Measurements from ENCODE around the gene MYBPC2. TPM values are rescaled to one million over a fixed set of nuclear protein-coding genes. Genes with fewer than 3 reads are reported as not detected.
A peak's percentile ranks its signal among the peaks of the same experiment; 100 is the strongest.

The MYBPC2 gene
- total RNA-seq, 1 donor from 2014 or later, result not detected

DNA sequence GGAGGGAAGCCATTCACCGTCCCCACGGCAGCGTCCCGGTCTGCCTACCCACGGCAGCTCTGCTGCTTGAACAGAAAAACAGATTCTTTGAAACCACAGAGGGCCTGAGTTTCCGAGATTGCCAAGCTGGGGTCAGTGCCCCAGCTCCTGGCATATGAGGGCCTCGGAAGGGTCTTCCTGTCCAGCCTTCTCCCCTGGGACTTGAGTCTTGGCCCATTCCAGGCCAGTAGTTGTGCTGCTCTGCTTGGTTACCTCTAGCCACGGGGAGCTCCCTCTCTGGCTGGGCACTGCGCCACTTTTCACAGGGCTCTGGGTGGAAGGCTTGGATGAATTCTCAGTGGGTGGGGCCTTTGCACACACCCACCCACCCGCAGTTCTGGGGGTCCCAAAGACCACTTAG is 22.6 kb upstream of the MYBPC2 start:
- DNase-seq, result no peak

DNA sequence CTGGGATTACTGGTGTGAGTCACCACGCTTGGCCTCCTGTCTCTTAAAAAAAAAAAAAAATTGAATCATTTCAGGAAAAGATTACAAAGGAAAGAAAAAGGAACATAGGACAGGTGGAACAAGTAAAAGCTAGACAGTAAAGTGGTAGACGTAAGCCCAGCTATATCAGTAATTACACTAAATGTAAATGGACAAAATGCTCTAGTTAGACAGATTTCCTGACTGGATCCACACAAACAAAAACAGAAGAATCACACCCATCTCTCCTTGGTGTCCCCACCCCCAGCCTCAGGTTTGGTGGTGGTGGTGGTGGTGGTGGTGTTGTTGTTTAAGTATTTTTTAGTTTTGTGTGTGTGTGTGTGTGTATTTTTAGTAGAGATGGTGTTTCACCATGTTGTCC is 20.3 kb upstream of the MYBPC2 start:
- no peak for DNase-seq

DNA sequence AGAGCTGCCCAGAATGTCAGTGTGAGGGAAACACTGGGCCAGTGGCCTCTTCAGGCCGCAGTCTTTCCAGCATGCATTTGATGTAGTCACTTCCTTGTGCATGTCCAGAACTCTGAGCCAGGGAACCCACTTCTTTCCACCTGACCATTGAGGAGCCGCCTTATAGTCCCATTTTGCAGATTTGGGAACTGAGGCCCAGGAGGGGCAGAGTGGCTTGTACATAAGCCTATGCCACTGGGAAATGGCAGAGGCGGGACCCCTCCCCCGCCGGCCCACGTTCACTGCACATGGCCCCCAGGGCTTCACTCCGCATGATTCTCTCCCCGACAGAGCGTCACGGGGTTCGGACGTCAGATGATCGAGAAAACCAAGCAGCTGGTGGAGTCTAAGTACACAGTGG is 19.6 kb upstream of the MYBPC2 start:
- DNase-seq, result no peak

DNA sequence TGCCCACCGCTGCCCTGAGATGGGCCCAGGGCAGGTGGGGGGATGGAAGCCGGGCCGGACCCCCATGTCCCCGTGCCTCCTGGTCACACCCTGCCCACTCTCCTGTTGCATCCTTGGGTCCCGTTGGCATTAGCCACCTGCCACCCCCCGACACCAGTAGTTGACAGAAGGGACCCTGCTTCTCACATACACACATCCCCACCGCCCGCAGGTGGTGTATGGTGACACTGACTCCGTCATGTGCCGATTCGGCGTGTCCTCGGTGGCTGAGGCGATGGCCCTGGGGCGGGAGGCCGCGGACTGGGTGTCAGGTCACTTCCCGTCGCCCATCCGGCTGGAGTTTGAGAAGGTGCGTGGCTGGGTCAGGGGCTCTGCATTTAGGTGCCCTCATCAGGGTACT is 19.2 kb upstream of the MYBPC2 start:
- no peak for DNase-seq

DNA sequence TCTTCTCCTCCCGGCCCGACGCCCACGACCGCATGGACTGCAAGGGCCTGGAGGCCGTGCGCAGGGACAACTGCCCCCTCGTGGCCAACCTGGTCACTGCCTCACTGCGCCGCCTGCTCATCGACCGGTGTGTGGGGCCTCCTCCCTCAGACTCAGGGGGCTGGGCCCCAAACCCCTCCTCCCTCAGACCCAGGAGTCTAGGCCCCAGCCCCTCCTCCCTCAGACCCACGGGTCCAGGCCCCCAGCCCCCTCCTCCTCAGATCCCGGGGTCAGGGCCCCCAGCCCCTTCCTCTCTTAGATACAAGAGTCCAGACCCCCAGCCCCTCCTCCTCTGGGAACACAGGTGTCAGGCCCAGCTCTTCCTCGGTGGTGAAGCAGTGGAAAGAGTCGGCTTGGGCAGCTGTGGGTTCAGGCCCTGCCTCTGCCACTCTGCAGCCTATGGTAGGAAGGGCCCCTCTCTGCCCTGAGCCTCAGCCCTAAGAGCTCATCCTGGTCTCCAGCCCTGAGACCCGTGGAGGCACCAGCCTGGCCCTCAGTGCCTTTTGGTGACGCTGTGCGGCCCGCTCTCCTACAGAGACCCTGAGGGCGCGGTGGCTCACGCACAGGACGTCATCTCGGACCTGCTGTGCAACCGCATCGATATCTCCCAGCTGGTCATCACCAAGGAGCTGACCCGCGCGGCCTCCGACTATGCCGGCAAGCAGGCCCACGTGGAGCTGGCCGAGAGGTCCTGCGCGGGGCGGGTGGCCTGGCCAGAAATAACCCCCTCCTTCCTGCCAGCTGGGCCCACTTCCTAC is 17.6 kb upstream of the MYBPC2 start:
- DNase-seq, result no peak

DNA sequence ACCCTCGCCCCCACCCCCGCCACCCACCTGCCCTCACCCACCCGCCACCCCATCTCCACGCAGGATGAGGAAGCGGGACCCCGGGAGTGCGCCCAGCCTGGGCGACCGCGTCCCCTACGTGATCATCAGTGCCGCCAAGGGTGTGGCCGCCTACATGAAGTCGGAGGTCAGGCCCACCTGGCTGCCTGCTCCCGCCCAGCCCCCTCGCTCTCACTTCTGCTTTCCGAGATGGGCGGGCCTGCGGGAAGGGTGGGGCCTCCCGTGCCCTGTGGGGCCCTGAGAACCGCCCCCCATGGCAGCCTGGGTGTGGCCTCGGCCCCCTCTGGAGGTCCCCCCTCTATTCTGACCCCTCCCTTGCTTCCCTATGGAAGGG is 17.0 kb upstream of the MYBPC2 start:
- no peak for DNase-seq

DNA sequence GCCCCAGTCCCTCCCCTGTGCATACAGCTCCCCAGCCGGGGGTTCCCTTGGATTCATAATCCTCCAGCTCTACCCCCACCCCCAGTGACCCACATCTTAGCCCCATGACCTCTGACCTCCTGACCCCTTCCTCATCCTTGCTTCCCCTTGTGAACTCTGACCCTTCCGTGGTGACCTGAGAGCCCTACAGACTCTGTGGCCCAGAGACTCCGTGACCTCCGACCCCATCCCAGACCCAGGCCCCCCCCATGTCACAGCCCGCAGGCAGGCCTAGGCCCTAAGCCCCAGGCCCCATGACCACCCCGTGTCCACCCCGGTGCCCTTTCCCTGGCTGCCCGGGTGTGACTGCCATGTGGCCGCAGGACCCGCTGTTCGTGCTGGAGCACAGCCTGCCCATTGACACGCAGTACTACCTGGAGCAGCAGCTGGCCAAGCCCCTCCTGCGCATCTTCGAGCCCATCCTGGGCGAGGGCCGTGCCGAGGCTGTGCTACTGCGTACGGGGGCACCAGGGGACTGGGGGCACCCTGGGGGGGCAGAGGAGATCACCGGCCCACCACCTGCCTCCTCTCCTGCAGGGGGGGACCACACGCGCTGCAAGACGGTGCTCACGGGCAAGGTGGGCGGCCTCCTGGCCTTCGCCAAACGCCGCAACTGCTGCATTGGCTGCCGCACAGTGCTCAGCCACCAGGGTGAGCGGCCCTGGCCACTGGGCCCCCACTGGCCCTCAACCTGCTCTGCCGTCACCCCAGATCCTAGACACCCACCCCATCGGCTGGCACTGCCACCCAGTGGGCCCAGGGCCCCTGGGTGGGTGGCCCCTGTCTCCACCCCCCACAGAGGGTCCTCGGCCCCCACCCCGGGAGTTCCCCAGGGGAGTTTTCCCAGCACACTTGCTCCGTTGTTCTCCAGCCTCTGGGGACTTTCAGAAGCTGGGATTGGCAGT is 16.4 kb upstream of the MYBPC2 start:
- no peak for DNase-seq

DNA sequence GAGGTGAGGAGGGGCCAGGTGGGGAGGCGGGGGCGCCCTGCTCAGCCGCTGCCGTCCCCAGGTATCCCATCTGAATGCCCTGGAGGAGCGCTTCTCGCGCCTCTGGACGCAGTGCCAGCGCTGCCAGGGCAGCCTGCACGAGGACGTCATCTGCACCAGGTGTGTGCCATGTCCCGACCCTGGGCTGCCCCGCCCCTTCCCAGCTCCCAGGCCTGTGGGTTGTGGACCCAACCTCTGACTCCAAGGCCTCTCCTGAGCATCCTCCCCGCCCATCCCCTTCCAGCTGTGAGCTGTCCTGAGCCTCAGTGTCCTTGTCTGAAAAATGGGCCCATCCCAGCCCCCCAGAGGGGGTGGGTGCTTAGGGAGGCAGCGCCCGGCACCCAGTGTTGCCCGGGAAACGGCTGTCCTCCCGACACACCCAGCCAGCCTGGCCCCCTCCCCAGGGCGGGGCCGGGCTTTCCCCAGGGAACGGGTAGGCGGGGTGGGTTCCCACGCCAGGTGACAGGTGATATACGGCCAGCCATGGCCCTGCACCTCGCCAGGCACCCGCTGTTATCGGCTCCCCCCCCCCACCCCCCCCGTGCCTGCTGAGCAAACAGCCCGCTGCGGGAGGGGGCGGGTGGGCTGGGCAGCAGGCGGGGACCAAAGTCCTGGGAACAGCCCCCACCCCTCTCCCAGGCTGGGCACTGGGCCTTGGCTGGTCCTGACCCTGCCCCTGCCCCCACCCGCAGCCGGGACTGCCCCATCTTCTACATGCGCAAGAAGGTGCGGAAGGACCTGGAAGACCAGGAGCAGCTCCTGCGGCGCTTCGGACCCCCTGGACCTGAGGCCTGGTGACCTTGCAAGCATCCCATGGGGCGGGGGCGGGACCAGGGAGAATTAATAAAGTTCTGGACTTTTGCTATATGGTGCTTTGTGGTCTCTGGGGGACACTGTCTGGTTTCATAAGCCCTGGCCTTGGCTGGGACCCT is 15.3 kb upstream of the MYBPC2 start:
- no peak for DNase-seq

DNA sequence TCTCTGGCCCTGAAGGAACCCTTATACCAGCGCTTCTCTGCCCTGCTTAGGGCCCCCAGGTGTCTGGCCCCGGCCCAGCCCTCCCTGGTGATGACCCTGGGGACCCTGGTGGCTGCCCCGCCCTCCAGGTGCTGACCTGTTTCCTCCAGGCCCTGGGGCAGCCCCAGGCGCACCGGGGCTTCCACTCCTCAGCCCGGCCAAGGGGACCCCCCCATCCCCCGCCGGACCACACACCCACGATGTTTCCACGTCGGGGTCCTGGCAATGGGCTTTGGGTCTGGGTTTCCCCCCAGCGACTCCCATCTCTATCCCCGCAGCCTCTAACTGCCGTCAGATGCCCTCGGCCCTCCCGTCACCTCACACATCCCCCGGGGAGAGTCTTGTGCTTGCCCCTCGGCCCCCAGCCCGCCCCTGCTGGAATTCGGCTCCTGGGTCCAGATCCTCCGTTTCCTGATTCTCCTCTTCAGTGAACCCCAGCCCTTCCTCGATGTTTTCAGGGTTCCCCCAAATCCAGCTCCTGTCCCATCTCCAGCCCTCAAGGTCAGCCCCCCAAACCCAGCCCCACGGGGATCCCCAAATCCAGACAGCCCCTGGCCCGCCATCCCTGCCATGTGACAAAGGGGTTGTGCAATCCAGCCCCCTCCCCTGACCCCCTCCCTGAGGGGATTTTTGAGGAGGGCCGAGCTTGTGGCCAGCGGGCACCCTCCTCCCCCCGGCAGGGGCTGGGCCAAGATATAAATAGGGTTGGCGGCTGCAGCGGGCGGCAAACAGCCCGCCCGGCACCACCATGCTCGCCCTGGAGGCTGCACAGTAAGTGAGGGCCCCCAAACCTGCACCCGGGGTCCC is 14.3 kb upstream of the MYBPC2 start, which contains the start of gene SPIB:
Gene SPIB (plus strand): TSS at position 763 of the 846 bp plus-strand sequence. CDS start 25 bp downstream, at position 788.
- no peak for DNase-seq

DNA sequence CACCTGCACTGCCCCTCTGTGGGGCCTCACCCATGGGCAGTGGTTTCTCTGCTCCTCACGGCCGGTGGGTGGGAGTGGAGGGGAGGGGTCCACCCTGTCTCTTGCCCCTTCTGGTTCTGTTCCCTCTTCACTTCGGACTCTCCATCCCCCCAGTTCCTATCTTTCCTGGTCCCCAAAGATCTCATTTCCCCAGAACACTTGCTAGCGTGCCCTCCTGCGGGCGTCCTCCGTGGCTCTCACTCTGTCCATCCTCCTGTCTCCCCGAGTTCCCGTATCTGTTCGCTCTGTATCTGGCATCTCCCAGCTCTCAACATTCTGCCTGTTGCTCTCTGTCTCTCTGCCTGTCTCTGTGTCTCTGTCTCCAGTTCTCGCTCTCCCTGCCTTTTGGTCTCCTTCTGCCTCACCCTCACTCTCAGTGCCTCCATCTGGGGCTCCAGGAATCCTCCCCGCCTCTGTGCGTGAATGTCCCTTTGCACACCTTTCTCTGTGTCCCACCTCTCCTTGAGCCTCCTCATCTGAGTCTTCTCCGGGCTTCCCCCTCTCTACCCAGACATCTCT is 13.6 kb upstream of the MYBPC2 start:
- DNase-seq, result no peak

DNA sequence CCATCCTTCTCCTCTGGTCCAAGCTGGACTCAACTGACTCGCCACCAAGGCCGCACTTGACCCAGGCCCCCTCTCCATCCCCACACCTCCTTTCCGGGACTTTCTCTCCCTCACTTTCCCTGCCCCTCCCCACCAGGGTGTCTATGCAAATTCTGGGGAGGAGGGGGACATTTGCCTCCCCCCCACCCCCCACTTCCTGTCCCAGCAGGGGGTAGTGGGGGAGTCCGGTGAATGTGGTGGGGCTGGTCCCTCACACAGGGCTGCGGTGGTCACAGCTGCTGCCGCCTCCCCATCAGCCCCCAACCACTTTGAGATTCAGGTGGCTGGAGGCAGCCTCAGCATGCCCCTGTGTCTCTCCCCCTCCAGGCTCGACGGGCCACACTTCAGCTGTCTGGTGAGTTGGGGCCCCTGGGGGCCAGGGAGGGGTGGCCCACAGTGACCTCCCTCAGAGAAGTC is 13.1 kb upstream of the MYBPC2 start:
- DNase-seq, result no peak

DNA sequence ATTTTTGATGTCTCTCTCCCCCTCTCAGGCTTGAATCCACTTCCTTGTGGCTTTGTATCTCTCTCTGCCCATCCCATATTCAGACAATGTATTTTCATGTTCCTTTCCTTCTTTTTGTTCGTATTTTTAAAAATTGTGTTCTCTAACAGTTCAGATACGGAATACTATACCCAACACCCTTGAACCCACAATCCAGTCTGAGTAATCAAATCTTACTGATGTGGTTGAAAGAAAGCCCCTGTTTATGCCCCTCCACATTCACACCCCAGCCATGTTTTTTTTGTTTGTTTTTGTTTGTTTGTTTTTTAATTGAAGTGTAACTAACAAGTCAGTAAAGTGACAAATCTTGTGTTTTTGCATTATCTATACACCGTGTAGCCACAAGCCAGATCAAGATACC is 12.6 kb upstream of the MYBPC2 start:
- DNase-seq, result no peak

DNA sequence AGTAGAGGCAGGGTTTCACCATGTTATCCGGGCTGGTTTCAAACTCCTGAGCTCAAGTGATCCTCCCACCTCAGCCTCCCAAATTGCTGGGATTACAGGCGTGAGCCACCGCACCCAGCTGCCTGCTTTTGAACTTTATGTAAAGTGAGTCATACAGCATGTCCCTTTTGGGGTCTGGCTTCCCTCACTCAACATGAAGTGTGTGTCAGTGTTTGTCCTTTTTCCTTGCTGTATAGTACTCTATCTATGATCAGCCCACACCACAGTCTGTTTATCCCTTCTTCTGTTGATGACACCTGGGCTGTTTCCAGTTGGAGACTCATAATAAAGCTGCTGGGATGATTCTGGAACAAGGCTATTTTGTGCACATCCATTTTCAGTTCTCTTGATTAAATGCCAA is 11.9 kb upstream of the MYBPC2 start:
- no peak for DNase-seq

DNA sequence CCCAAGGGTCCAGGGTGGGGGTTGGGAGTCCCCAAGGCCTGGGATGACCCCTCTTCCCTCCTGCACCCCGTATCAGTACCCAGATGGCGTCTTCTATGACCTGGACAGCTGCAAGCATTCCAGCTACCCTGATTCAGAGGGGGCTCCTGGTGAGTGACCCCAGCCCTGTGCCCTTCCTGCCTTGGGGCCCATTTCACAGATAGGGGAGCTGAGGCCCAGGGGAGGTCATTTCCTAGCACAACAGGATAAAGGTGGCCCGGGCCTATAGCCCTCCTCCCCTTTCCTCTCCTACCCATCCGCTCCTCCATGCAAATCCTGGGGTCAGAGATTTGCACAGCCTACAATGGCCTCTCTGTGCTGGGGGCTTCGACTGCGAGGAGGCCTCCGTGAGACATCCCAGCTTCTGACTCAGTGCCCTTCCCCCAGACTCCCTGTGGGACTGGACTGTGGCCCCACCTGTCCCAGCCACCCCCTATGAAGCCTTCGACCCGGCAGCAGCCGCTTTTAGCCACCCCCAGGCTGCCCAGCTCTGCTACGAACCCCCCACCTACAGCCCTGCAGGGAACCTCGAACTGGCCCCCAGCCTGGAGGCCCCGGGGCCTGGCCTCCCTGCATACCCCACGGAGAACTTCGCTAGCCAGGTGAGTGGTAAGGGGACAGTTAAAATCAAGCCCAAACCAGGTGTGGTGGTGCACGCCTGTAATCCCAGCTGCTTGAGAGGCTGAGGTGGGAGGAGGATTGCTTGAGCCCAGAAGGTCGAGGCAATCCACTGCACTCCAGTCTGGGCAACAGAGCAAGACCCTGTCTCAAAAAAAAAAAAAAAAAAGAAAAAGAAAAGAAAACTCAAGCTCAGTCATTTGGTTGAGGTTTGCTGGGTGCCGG is 10.1 kb upstream of the MYBPC2 start:
- no peak for DNase-seq

DNA sequence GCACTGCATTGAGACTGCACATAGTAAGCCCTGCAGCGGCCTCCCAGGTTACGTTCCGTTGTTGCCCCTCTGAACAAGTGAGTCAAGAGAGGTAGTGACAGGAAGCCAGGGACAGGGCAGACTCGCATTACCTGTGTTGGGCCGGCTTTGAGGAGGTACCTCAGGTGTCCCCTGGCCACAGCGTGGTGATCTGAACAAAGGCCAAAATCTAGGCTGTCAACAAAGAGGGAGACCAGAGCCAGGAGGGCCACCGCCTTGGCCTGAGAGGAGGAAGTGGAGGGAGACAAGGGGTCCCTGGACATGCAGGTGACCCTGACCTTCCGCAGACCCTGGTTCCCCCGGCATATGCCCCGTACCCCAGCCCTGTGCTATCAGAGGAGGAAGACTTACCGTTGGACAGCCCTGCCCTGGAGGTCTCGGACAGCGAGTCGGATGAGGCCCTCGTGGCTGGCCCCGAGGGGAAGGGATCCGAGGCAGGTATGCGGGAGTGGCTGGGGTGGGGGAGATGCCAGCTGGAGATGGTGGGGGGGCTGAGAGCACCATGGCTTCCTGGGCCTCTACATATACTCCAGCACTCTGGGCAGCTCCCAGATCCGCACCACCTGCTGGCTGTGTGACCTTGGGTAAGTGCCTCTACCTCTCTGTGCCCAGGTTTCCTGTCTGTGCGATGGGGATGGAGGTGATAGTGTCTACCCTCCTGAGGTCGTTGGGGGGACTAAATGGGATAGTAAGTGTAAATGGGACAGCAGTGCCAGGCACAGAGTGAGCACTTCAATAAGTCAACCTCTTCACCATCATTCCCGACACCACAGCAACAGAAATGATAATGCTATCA is 9.2 kb upstream of the MYBPC2 start:
- no peak for DNase-seq

DNA sequence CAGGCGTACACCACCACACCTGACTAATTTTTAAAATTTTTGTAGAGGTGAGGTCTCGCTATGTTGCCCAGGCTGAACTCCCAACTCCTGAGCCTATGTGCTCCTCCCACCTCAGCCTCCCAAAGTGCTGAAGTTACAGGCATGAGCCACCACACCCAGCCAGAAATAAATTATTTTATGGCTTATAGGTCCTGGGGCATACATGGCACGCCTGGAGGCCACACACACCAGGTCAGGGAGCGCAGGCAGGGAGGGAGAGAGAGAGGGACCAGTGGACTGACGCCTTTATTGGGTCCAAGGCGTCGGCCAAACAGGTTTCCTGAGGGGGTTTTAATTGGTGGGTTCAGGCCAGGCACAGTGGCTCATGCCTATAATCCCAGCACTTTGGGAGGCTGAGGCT is 7.1 kb upstream of the MYBPC2 start:
- DNase-seq, result no peak

DNA sequence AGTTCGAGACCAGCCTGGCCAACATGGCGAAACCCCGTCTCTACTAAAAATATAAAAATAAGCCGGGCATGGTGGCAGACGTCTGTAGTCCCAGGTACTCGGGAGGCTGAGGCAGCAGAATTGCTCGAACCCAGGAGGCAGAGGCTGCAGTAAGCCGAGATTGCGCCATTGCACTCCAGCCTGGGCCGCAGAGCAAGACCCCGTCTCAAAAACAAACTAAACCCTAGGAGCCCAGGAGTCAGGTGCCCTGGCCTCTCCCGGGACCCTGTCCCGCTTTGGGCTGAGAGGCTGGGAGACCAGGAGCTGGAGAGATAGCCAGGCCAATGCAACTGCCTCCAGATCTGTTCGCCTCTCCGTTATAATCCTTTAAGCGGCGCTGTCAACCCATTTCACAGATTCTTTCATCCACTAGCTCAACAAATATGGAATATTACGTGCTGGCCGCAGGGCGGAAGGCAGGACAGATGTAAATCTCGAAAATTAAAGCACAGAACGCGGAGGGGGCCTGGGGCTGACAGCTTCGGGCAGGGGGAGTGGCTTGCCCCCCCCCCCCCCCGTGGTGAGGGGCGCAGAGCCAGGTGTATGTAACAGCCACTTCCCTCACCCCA is 5.3 kb upstream of the MYBPC2 start:
- DNase-seq, result no peak

DNA sequence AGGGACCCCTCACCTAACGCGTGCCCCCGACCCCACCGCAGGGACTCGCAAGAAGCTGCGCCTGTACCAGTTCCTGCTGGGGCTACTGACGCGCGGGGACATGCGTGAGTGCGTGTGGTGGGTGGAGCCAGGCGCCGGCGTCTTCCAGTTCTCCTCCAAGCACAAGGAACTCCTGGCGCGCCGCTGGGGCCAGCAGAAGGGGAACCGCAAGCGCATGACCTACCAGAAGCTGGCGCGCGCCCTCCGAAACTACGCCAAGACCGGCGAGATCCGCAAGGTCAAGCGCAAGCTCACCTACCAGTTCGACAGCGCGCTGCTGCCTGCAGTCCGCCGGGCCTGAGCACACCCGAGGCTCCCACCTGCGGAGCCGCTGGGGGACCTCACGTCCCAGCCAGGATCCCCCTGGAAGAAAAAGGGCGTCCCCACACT is 4.7 kb upstream of the MYBPC2 start:
- peak; percentile 47 for DNase-seq

Data from occipital lobe (tissue), 2 donors.